SK-N-SH (cell line): ENCODE measurements around the gene SPATA33. TPM values are rescaled to one million over a fixed set of nuclear protein-coding genes. Genes with fewer than 3 reads are reported as not detected.

Experiments
- CTCF ChIA-PET: fragments of 300-600, 350-600 bp; formaldehyde crosslinking; extraction: SDS; loops from one replicate; lab custom pipeline; 2021; lab: Yijun Ruan, JAX
- POLR2A ChIA-PET: fragments of 350-600 bp; sonication (Branson Sonifier 250); formaldehyde crosslinking; extraction: SDS; loops from one replicate; lab custom pipeline; 2020; ENCODE audit warnings: antibody characterized with exemption, inconsistent platforms; lab: Yijun Ruan, JAX
- DNase-seq: peaks from one replicate; pipeline ENCODE4 v3.0.0; 2012
- H2AFZ ChIP-seq: fragments of 200-600 bp; sonication (generic); 2 replicates; pipeline ENCODE4 v1.8.1; 2016; ENCODE audit warnings: antibody characterized with exemption, mild to moderate bottlenecking, low read depth
- H3F3A ChIP-seq: fragments of 200-600 bp; sonication (generic); replicated peaks from 2 replicates; pipeline ENCODE3; 2016; ENCODE audit warnings: antibody characterized with exemption, mild to moderate bottlenecking; ENCODE audit not compliant: insufficient read depth
- H3K27ac ChIP-seq, 2 experiments: fragments of 200-500 bp in 1 of 2; fragments of 200-600 bp in 1 of 2; sonication (Bioruptor generic) in 1 of 2; sonication (generic), shearing (Covaris generic) in 1 of 2; 2 replicates each; pipeline versions ENCODE4 v1.5.1 to v1.6.1; 2014 to 2016; ENCODE audit warnings: low read depth in 2 of 2, inconsistent platforms in 1 of 2, low read length in 1 of 2, mild to moderate bottlenecking in 1 of 2, mixed read lengths in 1 of 2
- H3K27me3 ChIP-seq: fragments of 200-600 bp; sonication (generic), shearing (Covaris generic); 2 replicates; pipeline ENCODE4 v1.6.1; 2016; ENCODE audit warnings: mixed run types; ENCODE audit not compliant: insufficient read depth
- H3K36me3 ChIP-seq, 2 experiments: fragments of 200-500 bp in 1 of 2; fragments of 200-600 bp in 1 of 2; sonication (Bioruptor generic) in 1 of 2; sonication (generic) in 1 of 2; replicated peaks in 1 of 2; 2 replicates each; pipeline versions ENCODE3 to v1.5.1; 2014 to 2016; ENCODE audit warnings: low read length in 1 of 2, mild to moderate bottlenecking in 1 of 2; ENCODE audit not compliant: insufficient read depth in 2 of 2, control insufficient read depth in 1 of 2
- H3K4me1 ChIP-seq, 2 experiments: fragments of 200-500 bp in 1 of 2; fragments of 200-600 bp in 1 of 2; sonication (Bioruptor generic) in 1 of 2; sonication (generic), shearing (Covaris generic) in 1 of 2; 2 replicates each; pipeline versions ENCODE4 v1.5.1 to v1.6.1; 2014 to 2016; ENCODE audit warnings: low read depth in 1 of 2, low read length in 1 of 2, mixed run types in 1 of 2; ENCODE audit not compliant: insufficient read depth in 2 of 2, control insufficient read depth in 1 of 2
- H3K4me2 ChIP-seq: fragments of 200-600 bp; sonication (generic), shearing (Covaris generic); 2 replicates; pipeline ENCODE4 v1.6.1; 2017; ENCODE audit warnings: mixed run types
- H3K4me3 ChIP-seq, 2 experiments: fragments of 200-500 bp in 1 of 2; fragments of 200-600 bp in 1 of 2; sonication (Bioruptor generic) in 1 of 2; sonication (generic), shearing (Covaris generic) in 1 of 2; 2 replicates each; pipeline versions ENCODE4 v1.5.1 to v1.8.1; 2014 to 2016; ENCODE audit warnings: low read depth in 2 of 2, inconsistent platforms in 1 of 2, low read length in 1 of 2, mild to moderate bottlenecking in 1 of 2, mixed read lengths in 1 of 2, moderate library complexity in 1 of 2
- H3K79me2 ChIP-seq: fragments of 200-600 bp; sonication (generic); 2 replicates; pipeline ENCODE4 v1.8.1; 2017; ENCODE audit warnings: mild to moderate bottlenecking; ENCODE audit not compliant: insufficient read depth
- H3K9ac ChIP-seq: fragments of 200-600 bp; sonication (generic); 2 replicates; pipeline ENCODE4 v1.6.1; 2017; ENCODE audit warnings: mixed run types
- H3K9me2 ChIP-seq: fragments of 200-600 bp; sonication (generic); 2 replicates; pipeline ENCODE4 v1.6.1; 2017; ENCODE audit warnings: mixed run types
- H3K9me3 ChIP-seq: fragments of 200-600 bp; sonication (generic); 2 replicates; pipeline ENCODE4 v1.6.1; 2017; ENCODE audit warnings: mixed run types, mild to moderate bottlenecking, moderate library complexity
- H4K20me1 ChIP-seq: fragments of 200-600 bp; sonication (generic); 2 replicates; pipeline ENCODE4 v1.6.1; 2017; ENCODE audit warnings: mild to moderate bottlenecking, mixed run types; ENCODE audit not compliant: insufficient read depth
- CHD2 ChIP-seq: fragments of 150-350 bp; IDR thresholded peaks from 2 replicates; pipeline ENCODE4 v1.6.1; 2018; ENCODE audit warnings: low read length; ENCODE audit not compliant: partially characterized antibody
- ELF1 ChIP-seq: IDR thresholded peaks from 2 replicates; pipeline ENCODE4 v1.4.0; 2012
- EP300 ChIP-seq, 2 experiments: IDR thresholded peaks; 2 replicates each; pipeline versions ENCODE4 v1.4.0 to v1.6.1; 2012; ENCODE audit warnings: borderline replicate concordance in 1 of 2, low read depth in 1 of 2, low read length in 1 of 2
- EZH2phosphoT487 ChIP-seq: fragments of 200-600 bp; sonication (generic); IDR thresholded peaks from 2 replicates; pipeline ENCODE4 v1.6.1; 2017; ENCODE audit warnings: low read depth, mixed run types, mild to moderate bottlenecking, antibody characterized with exemption, moderate library complexity, borderline replicate concordance
- FOSL2 ChIP-seq: IDR thresholded peaks from 2 replicates; pipeline ENCODE4 v1.4.0; 2012; ENCODE audit warnings: low read depth, mild to moderate bottlenecking, moderate library complexity, borderline replicate concordance
- FOXJ3 ChIP-seq: sonication (generic); formaldehyde crosslinking; IDR thresholded peaks from 2 replicates; pipeline ENCODE4 v1.5.1; 2020; ENCODE audit warnings: mild to moderate bottlenecking, missing genetic modification reagents
- GATA2 ChIP-seq: sonication (generic); formaldehyde crosslinking; IDR thresholded peaks from 2 replicates; pipeline ENCODE4 v1.5.0; 2020; ENCODE audit warnings: mild to moderate bottlenecking, missing genetic modification reagents
- MAX ChIP-seq: IDR thresholded peaks from 2 replicates; pipeline ENCODE4 v1.4.0; 2012; ENCODE audit warnings: low read depth
- MEF2A ChIP-seq: IDR thresholded peaks from 2 replicates; pipeline ENCODE4 v1.4.0; 2012; ENCODE audit warnings: low read depth, borderline replicate concordance
- MXI1 ChIP-seq: IDR thresholded peaks from 2 replicates; pipeline ENCODE4 v1.6.1; 2012; ENCODE audit warnings: mild to moderate bottlenecking, low read depth, low read length, improper control_type of control experiment
- PBX3 ChIP-seq: IDR thresholded peaks from 2 replicates; pipeline ENCODE4; 2012
- RXRA ChIP-seq: IDR thresholded peaks from 2 replicates; pipeline ENCODE4 v1.4.0; 2012; ENCODE audit warnings: low read depth, mild to moderate bottlenecking, borderline replicate concordance
- TAF1 ChIP-seq: IDR thresholded peaks from 2 replicates; pipeline ENCODE4 v1.6.1; 2012; ENCODE audit warnings: low read depth, mild to moderate bottlenecking, low read length, moderate library complexity, borderline replicate concordance
- TEAD4 ChIP-seq: IDR thresholded peaks from 2 replicates; pipeline ENCODE4 v1.4.0; 2012; ENCODE audit warnings: mild to moderate bottlenecking, borderline replicate concordance; ENCODE audit not compliant: insufficient read depth
- WGBS: methylation state at CpG from one replicate; pipeline ENCODE4 v1.1.6; 2017; ENCODE audit warnings: low lambda C conversion rate; 5-methylcytosine and 5-hydroxymethylcytosine counted together
- polyA plus RNA-seq, 3 experiments: library from polyadenylated mRNA; depleted of rRNA; stranded (reverse); fragments of >200 nt; gene quantifications; 2 replicates each; pipeline ENCODE4 v1.2.3, GENCODE V29; 2012
- TF ChIP-seq, protein P1 (sequence below): fragments of 200-600 bp; sonication (generic); IDR thresholded peaks from 2 replicates; pipeline ENCODE4 v1.6.1; 2017; ENCODE audit warnings: antibody characterized with exemption, mild to moderate bottlenecking, moderate library complexity
- TF ChIP-seq, protein P2 (sequence below): fragments of 150-350 bp; IDR thresholded peaks from 2 replicates; pipeline ENCODE4 v1.6.1; 2017; ENCODE audit warnings: antibody characterized with exemption, low read length, low read depth, borderline replicate concordance
- TF ChIP-seq, protein P3 (sequence below): IDR thresholded peaks from 2 replicates; pipeline ENCODE4 v1.4.0; 2012; ENCODE audit warnings: low read depth, borderline replicate concordance

The SPATA33 gene
- polyA plus RNA-seq, 1 of the 3 experiments (the other 2 are of a cell fraction): 7.2 TPM

DNA sequence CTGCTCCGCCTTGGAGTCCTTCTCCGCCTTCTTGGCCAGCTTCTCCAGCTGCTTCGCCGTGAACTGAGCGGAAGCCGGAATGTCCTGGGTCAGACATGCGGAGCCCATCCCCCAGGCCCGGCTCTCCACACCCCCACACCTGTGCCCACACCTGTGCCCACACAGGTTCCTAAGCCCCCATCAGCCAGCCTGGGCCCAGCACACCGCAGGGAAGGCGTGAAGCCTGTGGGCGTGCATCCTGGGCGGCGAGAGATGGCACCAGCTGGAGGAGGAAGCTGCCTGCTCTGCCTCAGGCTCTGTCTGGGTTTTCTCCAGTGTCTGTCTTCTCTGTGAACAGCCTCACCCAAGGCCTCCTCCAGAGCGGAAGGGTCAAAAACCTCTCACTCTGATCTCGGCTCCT, 6.1 kb upstream of the SPATA33 start:
- CTCF ChIA-PET: interaction anchor here (4.6 kb wide), 1 partner anchor 10 kb away, joined by 23 read pairs; no protein-coding TSS in a partner anchor
- H3K9me2 ChIP-seq: no peaks in the 10 kb centered on the region
- H4K20me1 ChIP-seq: peaks cover 29% of the 10 kb centered on the region
- H3K4me3 ChIP-seq: no peak overlapping the region
- H3K36me3 ChIP-seq: peaks cover 5 to 23% of the 10 kb centered on the region in 2 experiments
- POLR2A ChIA-PET: no interaction called here
- no peaks in the 10 kb centered on the region for H3K27me3 ChIP-seq
- H3K4me2 ChIP-seq: no peak overlapping the region
- no peak overlapping the region for H2AFZ ChIP-seq
- H3K4me1 ChIP-seq: peaks cover 0 to 10% of the 10 kb centered on the region in 2 experiments; a peak in 1 of 4 replicates
- no peaks in the 10 kb centered on the region for H3F3A ChIP-seq
- H3K79me2 ChIP-seq: peaks cover 58% of the 10 kb centered on the region
- WGBS: 92% methylated on average over 15 of the region's 15 CpGs
- H3K9me3 ChIP-seq: no peaks in the 10 kb centered on the region
- no peak overlapping the region for H3K9ac ChIP-seq
- TF ChIP-seq ELF1: no peak
- TF ChIP-seq, protein P1, sequence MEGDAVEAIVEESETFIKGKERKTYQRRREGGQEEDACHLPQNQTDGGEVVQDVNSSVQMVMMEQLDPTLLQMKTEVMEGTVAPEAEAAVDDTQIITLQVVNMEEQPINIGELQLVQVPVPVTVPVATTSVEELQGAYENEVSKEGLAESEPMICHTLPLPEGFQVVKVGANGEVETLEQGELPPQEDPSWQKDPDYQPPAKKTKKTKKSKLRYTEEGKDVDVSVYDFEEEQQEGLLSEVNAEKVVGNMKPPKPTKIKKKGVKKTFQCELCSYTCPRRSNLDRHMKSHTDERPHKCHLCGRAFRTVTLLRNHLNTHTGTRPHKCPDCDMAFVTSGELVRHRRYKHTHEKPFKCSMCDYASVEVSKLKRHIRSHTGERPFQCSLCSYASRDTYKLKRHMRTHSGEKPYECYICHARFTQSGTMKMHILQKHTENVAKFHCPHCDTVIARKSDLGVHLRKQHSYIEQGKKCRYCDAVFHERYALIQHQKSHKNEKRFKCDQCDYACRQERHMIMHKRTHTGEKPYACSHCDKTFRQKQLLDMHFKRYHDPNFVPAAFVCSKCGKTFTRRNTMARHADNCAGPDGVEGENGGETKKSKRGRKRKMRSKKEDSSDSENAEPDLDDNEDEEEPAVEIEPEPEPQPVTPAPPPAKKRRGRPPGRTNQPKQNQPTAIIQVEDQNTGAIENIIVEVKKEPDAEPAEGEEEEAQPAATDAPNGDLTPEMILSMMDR: no peak
- H3K27ac ChIP-seq: no peak overlapping the region; a peak in 1 of 4 replicates
- no peak for DNase-seq

DNA sequence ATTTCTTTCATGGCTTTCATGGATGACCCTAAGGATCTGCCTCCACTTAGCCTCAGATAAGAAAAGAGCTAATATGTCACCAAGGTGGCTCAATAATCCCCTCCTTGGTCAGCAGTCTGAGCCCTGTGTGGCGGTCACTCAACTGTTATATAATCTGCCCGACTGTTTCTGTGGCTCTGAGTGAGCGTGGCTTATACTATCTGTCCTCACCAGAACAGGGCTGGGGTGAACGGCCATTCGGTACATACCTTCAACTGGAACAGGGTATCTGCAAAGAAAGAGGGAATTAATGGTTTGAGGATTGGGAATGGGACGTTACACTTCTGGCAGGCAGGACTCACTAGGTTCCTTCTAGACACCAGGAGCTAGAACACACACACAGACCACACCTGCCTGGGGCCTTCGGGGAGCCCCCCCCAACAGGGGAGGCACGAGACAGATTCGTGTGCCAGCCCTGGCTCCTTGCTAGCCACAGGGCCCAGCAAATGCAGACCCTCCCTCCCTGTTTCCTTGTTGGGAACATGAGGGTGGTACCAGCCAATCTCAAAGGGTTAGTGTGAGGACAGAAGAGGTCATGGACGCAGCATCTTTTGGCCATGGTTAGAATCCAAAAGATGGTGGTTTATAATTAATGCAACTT, 3.9 kb upstream of the SPATA33 start:
- Histone ChIP-seq H3K4me1 (peaks cover 0 to 16% of the 10 kb centered on the region in 2 experiments; a peak in 1 of 4 replicates), H3K4me2 (no peak overlapping the region), H3F3A (no peaks in the 10 kb centered on the region), H3K9me2 (no peaks in the 10 kb centered on the region), H4K20me1 (peaks cover 29% of the 10 kb centered on the region), H3K9me3 (no peaks in the 10 kb centered on the region), H3K27me3 (no peaks in the 10 kb centered on the region), H3K27ac (no peak overlapping the region), H3K4me3 (no peak overlapping the region), H3K79me2 (peaks cover 76% of the 10 kb centered on the region), H3K9ac (no peak overlapping the region), H3K36me3 (peaks cover 5 to 15% of the 10 kb centered on the region in 2 experiments), H2AFZ (no peak overlapping the region)
- DNase-seq: no peak
- CTCF ChIA-PET: interaction anchor here (1.9 to 4.6 kb wide), 2 partner anchors 12 to 17 kb away, joined by 4 to 23 read pairs; no protein-coding TSS in a partner anchor
- POLR2A ChIA-PET: no interaction called here
- WGBS: 92% methylated on average over 7 of the region's 10 CpGs
- no peak for TF ChIP-seq MEF2A
- TF ChIP-seq ELF1: no peak
- no peak for TF ChIP-seq TEAD4
- no peak for TF ChIP-seq MXI1
- TF ChIP-seq MAX: no peak
- TF ChIP-seq, protein P1: no peak
- TF ChIP-seq EP300 (IDR thresholded peaks at IDR 0.05; ENCODE audit: borderline replicate concordance in 1 of 2, low read depth in 1 of 2, low read length in 1 of 2): no peak
- TF ChIP-seq GATA2 (CRISPR knock-in tag): no peak
- TF ChIP-seq PBX3: no peak
- no peak for TF ChIP-seq FOXJ3 (CRISPR knock-in tag)
- TF ChIP-seq, protein P2, sequence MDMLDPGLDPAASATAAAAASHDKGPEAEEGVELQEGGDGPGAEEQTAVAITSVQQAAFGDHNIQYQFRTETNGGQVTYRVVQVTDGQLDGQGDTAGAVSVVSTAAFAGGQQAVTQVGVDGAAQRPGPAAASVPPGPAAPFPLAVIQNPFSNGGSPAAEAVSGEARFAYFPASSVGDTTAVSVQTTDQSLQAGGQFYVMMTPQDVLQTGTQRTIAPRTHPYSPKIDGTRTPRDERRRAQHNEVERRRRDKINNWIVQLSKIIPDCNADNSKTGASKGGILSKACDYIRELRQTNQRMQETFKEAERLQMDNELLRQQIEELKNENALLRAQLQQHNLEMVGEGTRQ: no peak
- no peak for TF ChIP-seq FOSL2
- TF ChIP-seq CHD2: no peak
- TF ChIP-seq TAF1: no peak
- TF ChIP-seq EZH2phosphoT487: no peak
- TF ChIP-seq, protein P3, sequence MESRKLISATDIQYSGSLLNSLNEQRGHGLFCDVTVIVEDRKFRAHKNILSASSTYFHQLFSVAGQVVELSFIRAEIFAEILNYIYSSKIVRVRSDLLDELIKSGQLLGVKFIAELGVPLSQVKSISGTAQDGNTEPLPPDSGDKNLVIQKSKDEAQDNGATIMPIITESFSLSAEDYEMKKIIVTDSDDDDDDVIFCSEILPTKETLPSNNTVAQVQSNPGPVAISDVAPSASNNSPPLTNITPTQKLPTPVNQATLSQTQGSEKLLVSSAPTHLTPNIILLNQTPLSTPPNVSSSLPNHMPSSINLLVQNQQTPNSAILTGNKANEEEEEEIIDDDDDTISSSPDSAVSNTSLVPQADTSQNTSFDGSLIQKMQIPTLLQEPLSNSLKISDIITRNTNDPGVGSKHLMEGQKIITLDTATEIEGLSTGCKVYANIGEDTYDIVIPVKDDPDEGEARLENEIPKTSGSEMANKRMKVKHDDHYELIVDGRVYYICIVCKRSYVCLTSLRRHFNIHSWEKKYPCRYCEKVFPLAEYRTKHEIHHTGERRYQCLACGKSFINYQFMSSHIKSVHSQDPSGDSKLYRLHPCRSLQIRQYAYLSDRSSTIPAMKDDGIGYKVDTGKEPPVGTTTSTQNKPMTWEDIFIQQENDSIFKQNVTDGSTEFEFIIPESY: no peak
- TF ChIP-seq RXRA: no peak
